Endothelial cell (in vitro differentiated cells): ENCODE data around the gene TMEM106B. TPM values are rescaled to one million over a fixed set of nuclear protein-coding genes. Genes with fewer than 3 reads are reported as not detected.

ENCODE experiments used
- DNase-seq: peaks from one replicate; pipeline ENCODE4 v3.0.0; 2021; ENCODE audit warnings: low spot score
- H3K27ac Mint-ChIP-seq: one replicate; pipeline ENCODE4 v1.8.0; 2021; ENCODE audit warnings: mixed read lengths, inconsistent platforms; ENCODE audit not compliant: unreplicated experiment
- H3K27me3 Mint-ChIP-seq: one replicate; pipeline ENCODE4 v1.8.0; 2021; ENCODE audit warnings: mild to moderate bottlenecking, moderate library complexity, mixed read lengths, inconsistent platforms; ENCODE audit not compliant: unreplicated experiment
- H3K36me3 Mint-ChIP-seq: one replicate; pipeline ENCODE4 v1.8.0; 2021; ENCODE audit warnings: mild to moderate bottlenecking, low read depth, mixed read lengths, inconsistent platforms; ENCODE audit not compliant: unreplicated experiment
- H3K4me1 Mint-ChIP-seq: one replicate; pipeline ENCODE4 v1.8.0; 2021; ENCODE audit warnings: mild to moderate bottlenecking, mixed read lengths, inconsistent platforms; ENCODE audit not compliant: unreplicated experiment
- H3K4me3 Mint-ChIP-seq: one replicate; pipeline ENCODE4 v1.8.0; 2021; ENCODE audit warnings: mild to moderate bottlenecking, mixed read lengths, inconsistent platforms; ENCODE audit not compliant: unreplicated experiment
- H3K9me3 Mint-ChIP-seq: one replicate; pipeline ENCODE4 v1.8.0; 2021; ENCODE audit warnings: mixed read lengths, inconsistent platforms; ENCODE audit not compliant: unreplicated experiment
- total RNA-seq: library from RNA; stranded (reverse); fragmentation: NEBNext Ultra II Directional; extraction: Animal tissue kit (Norgen Biotek cat#: 25700); gene quantifications from one replicate; pipeline ENCODE4 v1.2.1, GENCODE V29; 2021; ENCODE audit not compliant: unreplicated experiment
- TF ChIP-seq, protein P1 (sequence below): fragments of 200-600 bp; sonication (generic); IDR thresholded peaks from one replicate; pipeline ENCODE4 v1.5.0; 2021; ENCODE audit warnings: antibody characterized with exemption; ENCODE audit not compliant: unreplicated experiment

TMEM106B gene
- total RNA-seq, 1 donor from 2014 or later: 23.2 TPM

DNA sequence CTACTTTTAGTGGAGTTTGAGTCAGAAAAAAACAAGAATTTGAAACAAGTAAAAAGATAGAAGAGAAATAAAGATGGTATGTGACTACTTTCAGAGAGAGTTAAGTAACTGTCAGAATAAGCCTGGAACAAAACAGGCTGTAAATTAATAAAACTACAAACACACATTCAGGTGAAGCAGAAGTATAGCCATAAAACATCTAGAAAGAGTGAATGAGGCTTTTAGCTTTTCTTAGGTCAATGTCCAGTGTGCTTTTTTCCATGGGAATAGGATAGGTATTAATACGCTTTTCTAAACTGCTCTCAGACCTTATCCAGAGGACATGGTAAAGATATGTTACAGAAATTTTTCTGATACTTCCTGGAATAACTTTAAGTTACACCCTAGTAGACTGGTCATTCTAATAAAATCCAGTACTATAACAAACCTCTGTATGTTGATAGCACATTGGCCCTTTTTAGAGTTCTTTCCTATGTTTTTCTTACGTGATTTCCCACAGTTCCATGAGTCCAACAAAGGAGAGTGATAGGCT is 23.3 kb downstream of the TMEM106B start:
- Mint-ChIP-seq H3K9me3 (no peaks in the 10 kb centered on the region), H3K4me1 (no peaks in the 10 kb centered on the region), H3K36me3 (peaks cover 16% of the 10 kb centered on the region), H3K27me3 (no peaks in the 10 kb centered on the region), H3K27ac (no peak overlapping the region), H3K4me3 (no peak overlapping the region)
- TF ChIP-seq, protein P1, sequence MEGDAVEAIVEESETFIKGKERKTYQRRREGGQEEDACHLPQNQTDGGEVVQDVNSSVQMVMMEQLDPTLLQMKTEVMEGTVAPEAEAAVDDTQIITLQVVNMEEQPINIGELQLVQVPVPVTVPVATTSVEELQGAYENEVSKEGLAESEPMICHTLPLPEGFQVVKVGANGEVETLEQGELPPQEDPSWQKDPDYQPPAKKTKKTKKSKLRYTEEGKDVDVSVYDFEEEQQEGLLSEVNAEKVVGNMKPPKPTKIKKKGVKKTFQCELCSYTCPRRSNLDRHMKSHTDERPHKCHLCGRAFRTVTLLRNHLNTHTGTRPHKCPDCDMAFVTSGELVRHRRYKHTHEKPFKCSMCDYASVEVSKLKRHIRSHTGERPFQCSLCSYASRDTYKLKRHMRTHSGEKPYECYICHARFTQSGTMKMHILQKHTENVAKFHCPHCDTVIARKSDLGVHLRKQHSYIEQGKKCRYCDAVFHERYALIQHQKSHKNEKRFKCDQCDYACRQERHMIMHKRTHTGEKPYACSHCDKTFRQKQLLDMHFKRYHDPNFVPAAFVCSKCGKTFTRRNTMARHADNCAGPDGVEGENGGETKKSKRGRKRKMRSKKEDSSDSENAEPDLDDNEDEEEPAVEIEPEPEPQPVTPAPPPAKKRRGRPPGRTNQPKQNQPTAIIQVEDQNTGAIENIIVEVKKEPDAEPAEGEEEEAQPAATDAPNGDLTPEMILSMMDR: no peak
- DNase-seq: no peak

DNA sequence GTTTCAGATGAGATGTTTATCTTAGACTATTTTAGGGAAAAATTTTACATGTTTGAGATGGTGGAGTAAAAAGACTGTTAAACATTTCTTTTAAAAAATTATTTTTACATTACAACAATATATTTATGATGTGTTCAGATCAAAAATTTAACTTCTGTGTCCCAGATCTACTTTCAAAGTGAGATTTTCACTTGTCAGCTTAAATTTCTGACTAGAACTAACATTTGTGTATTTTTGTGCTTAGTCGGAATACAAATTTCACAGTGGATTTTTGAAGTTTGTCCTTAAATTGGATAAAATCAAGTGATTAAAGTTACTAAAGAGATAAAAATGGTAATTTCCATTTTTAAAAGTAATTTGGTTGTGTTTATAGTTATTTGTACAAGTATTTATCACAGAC is 24.9 kb downstream of the TMEM106B start:
- no peak overlapping the region for H3K27ac Mint-ChIP-seq
- no peaks in the 10 kb centered on the region for H3K9me3 Mint-ChIP-seq
- H3K4me1 Mint-ChIP-seq: no peaks in the 10 kb centered on the region
- peaks cover 16% of the 10 kb centered on the region for H3K36me3 Mint-ChIP-seq
- H3K27me3 Mint-ChIP-seq: no peaks in the 10 kb centered on the region
- H3K4me3 Mint-ChIP-seq: no peak overlapping the region
- no peak for DNase-seq
- TF ChIP-seq, protein P1: no peak

DNA sequence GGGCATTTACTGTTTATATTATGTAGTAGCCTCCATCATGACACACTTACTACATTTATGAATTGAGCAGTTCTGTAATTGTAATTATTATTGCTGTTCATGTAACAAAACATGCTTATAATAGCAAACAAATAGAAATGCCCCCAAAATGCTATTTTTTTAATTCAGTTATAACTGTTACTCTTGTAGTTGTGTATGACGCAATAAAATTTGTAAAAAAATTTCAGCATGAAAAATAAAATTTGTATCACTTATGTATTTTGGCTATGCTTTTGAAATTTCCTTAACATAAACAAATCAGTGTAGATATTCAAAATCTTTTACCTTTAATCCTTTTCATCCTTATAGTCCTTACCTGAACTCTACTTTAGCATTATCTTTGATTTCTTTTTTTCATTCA is 25.9 kb downstream of the TMEM106B start:
- DNase-seq: no peak
- H3K9me3 Mint-ChIP-seq: no peaks in the 10 kb centered on the region
- TF ChIP-seq, protein P1: no peak
- H3K4me3 Mint-ChIP-seq: no peak overlapping the region
- no peaks in the 10 kb centered on the region for H3K4me1 Mint-ChIP-seq
- no peak overlapping the region for H3K27ac Mint-ChIP-seq
- H3K36me3 Mint-ChIP-seq: peaks cover 16% of the 10 kb centered on the region
- H3K27me3 Mint-ChIP-seq: no peaks in the 10 kb centered on the region

DNA sequence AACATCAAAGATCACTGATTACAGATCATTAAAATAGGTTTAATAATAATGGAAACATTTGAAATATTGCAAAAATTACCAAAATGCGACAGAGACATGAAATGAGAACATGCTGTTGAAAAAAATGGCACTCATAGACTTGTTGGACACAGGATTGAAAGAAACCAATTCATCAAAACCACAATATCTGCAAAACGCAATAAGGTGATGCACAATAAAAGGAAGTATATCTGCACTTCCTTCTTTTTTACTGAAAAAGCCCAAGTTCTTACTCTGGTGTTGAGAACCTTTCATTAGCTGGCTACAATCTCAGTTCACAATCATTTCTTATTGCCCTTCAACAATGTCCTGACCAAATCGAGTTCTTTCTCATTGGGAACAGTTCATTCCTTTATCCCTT is 28.7 kb downstream of the TMEM106B start:
- TF ChIP-seq, protein P1: no peak
- Mint-ChIP-seq H3K36me3 (peaks cover 16% of the 10 kb centered on the region), H3K27me3 (no peaks in the 10 kb centered on the region), H3K9me3 (no peaks in the 10 kb centered on the region), H3K4me3 (no peak overlapping the region), H3K4me1 (no peaks in the 10 kb centered on the region), H3K27ac (no peak overlapping the region)
- no peak for DNase-seq

DNA sequence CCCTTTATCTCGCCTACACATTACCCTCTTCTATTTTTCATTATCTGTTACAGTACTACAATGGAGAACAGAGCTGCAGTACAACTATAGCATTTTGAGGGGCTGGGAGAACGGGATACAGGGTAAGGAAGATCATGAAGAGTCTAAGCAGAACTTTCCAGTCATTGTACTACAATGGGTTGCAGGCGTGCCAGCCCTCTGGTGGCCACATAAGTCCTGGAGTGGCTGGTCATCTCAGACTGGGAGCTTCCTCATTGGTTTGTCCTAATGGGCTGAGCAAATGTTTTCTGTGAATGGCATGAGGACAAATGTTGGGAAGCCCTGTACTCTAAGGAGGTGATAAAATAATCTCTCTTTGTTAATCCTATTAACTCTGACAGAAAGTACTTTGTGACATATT is 33.0 kb downstream of the TMEM106B start:
- DNase-seq: peak; percentile 30
- TF ChIP-seq, protein P1: peak; percentile 58
- no peak overlapping the region for H3K27ac Mint-ChIP-seq
- H3K4me1 Mint-ChIP-seq: no peaks in the 10 kb centered on the region
- no peaks in the 10 kb centered on the region for H3K27me3 Mint-ChIP-seq
- no peak overlapping the region for H3K4me3 Mint-ChIP-seq
- H3K9me3 Mint-ChIP-seq: no peaks in the 10 kb centered on the region
- H3K36me3 Mint-ChIP-seq: peaks cover 2% of the 10 kb centered on the region
